UCSD-AML1 (cell line): ENCODE measurements around the gene ARMC3.

Experiments used
- DNase-seq: peaks from one replicate; lab custom pipeline; 2025; ENCODE audit not compliant: unreplicated experiment; lab: John Stamatoyannopoulos, UW

Gene ARMC3

GRCh38 chr10:22992075-22992474, 64.2 kb downstream of the ARMC3 start:
- DNase-seq, result no peak

GRCh38 chr10:22992621-22993020, 64.8 kb downstream of the ARMC3 start:
- no peak for DNase-seq

- DNase-seq, result no peak
Measured at GRCh38 chr10:22993314-22993713, 65.5 kb downstream of the ARMC3 start.

- no peak for DNase-seq
Measured at GRCh38 chr10:22997096-22997495, 69.2 kb downstream of the ARMC3 start.

- DNase-seq, result no peak
Measured at GRCh38 chr10:22998091-22998490, 70.2 kb downstream of the ARMC3 start.

GRCh38 chr10:22999942-23000341, 72.1 kb downstream of the ARMC3 start:
- no peak for DNase-seq

GRCh38 chr10:23001901-23002516, 74.2 kb downstream of the ARMC3 start:
- no peak for DNase-seq

GRCh38 chr10:23005150-23005549, 77.3 kb downstream of the ARMC3 start:
- DNase-seq, result no peak

GRCh38 chr10:23013581-23014335, 85.9 kb downstream of the ARMC3 start:
- no peak for DNase-seq

- no peak for DNase-seq
Measured at GRCh38 chr10:23015021-23015707, 87.3 kb downstream of the ARMC3 start.

GRCh38 chr10:23016636-23017035, 88.8 kb downstream of the ARMC3 start:
- DNase-seq, result no peak

- no peak for DNase-seq
Measured at GRCh38 chr10:23019633-23020032, 91.8 kb downstream of the ARMC3 start.

- DNase-seq, result no peak
Measured at GRCh38 chr10:23021430-23021829, 93.6 kb downstream of the ARMC3 start.

- no peak for DNase-seq
Measured at GRCh38 chr10:23024002-23024401, 96.1 kb downstream of the ARMC3 start.

GRCh38 chr10:23031318-23031717, 103.5 kb downstream of the ARMC3 start:
- DNase-seq, result no peak

- DNase-seq, result no peak
Measured at GRCh38 chr10:23034790-23035189, 106.9 kb downstream of the ARMC3 start.

- DNase-seq, result no peak
Measured at GRCh38 chr10:23035569-23035968, 107.7 kb downstream of the ARMC3 start.

- DNase-seq, result no peak
Measured at GRCh38 chr10:23037152-23037551, 109.3 kb downstream of the ARMC3 start.

- no peak for DNase-seq
Measured at GRCh38 chr10:23037561-23037960, 109.7 kb downstream of the ARMC3 start.

GRCh38 chr10:23038172-23038571, 110.3 kb downstream of the ARMC3 start:
- DNase-seq, result no peak

- DNase-seq, result no peak
Measured at GRCh38 chr10:23040002-23040401, 112.1 kb downstream of the ARMC3 start.

GRCh38 chr10:23046027-23046426, 118.2 kb downstream of the ARMC3 start:
- DNase-seq, result no peak
